Measurements from ENCODE around the gene PLEKHA4.
"Not testable (repeated sequence)": the region's sequence is repeated elsewhere in the genome, so short reads cannot be mapped to it uniquely, and the experiment has no call there.

The PLEKHA4 gene

DNA sequence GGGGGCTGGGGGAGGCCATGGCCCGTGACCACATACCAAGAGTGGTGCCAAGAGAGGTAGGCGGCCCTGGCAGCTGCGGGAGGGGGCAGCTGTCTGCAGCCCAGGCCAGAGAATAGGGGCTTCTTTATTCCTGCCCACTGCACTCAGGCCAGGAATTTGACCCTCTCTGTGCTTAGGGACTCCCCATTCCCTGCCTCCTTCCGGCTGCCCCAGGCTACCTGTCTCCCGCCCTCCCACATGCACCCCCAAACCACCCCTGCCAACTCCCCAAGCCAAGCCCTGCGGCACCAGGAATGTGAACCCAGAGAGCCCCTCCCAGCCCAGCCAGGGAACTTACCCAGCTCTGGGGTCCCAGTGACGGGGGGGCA, 687 bp downstream of the PLEKHA4 start:
- peaks cover 7 to 9% of the 10 kb centered on the region in 2 donors for H3K4me1 Mint-ChIP-seq (ENCODE audit: low read depth in 2 of 2)
- peaks cover 18% of the 10 kb centered on the region for H3K36me3 Mint-ChIP-seq (ENCODE audit: insufficient read depth)
- H3K27me3 Mint-ChIP-seq = peaks cover 10 to 15% of the 10 kb centered on the region in 2 donors
- no peak overlapping the region for H3K4me3 Mint-ChIP-seq
- H3K27ac Mint-ChIP-seq = no peak overlapping the region
- no peak for DNase-seq
- H3K9me3 Mint-ChIP-seq = no peaks in the 10 kb centered on the region
- no peak for ATAC-seq (replicated peaks)

DNA sequence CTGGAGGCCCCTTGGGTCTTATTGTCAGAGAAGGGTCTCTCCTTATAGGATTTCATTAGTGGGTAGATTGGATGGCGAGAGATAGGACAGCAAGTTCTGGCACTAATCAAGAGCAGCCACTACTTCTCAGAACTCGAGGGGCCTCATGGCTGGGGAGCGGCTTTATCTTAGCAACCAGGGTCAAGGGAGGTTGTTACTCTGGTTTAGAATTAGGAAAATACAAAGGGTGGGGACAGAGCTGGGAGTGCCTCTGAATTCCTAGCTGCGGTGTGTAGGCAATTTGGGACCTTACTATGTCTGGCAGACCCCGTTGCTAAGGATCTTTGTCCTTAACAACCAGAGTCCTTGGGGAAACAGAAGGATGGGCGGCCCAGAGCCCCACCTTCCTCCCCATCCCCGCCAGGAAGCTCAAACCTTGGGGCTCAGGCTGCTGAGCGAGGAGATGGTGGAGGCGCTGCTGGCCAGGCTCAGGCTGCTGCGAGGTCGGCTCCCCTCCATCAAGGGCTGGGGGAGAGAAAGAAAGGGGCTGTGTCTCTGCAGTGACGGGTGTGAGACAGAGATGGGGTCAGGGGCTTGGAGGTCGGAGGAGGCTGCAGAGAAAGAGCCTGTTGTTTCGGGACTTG, 1.2 kb downstream of the PLEKHA4 start:
- Mint-ChIP-seq H3K4me3 (no peak overlapping the region), H3K9me3 (no peaks in the 10 kb centered on the region), H3K36me3 (ENCODE audit: insufficient read depth) (peaks cover 13% of the 10 kb centered on the region), H3K27me3 (peaks cover 10 to 15% of the 10 kb centered on the region in 2 donors), H3K27ac (no peak overlapping the region), H3K4me1 (ENCODE audit: low read depth in 2 of 2) (peaks cover 2 to 6% of the 10 kb centered on the region in 2 donors)
- DNase-seq (no peak), ATAC-seq (replicated peaks) (no peak)

DNA sequence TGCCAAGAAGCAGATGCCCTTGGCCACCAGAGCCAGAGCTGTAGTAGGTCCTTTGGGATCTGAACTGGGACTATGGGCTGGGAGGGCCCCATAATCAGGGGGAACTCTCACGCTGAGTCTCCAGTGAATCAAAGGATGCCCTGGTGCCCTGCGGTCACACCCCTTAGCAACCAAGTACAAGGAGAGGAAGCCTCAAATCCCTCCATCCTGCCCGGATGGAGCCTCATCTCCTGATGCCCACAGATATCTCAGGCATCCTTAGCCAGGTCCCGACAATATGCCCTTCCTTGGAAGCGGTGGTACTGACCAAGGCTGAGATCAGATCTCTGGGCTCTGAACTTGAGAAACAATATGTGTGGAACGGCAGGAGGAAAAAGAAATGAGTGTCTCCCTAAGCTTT, 1.7 kb downstream of the PLEKHA4 start:
- H3K9me3 Mint-ChIP-seq = no peaks in the 10 kb centered on the region

DNA sequence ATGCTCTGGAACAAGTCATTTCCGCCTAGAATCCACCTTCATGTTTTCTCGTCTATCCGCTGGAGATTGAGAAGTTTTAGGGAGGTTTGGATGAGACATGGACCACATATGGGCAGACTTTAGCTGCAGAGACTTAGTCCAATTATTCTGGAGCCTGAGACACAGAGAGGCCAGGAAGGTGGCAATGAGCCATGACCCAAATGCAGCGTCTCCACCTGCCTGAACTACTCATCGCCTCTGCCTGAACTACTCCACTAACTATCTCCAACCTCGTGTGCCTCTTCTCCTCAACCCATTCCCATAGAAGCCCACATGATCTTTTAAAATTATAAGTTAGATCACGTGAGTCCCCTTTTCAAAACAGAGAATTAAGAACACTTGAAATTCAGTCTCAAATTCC, 5.6 kb downstream of the PLEKHA4 start:
- Mint-ChIP-seq H3K9me3 (no peaks in the 10 kb centered on the region), H3K4me1 (ENCODE audit: low read depth in 2 of 2) (peaks cover 4 to 7% of the 10 kb centered on the region in 2 donors), H3K36me3 (ENCODE audit: insufficient read depth) (no peaks in the 10 kb centered on the region), H3K27ac (no peak overlapping the region), H3K4me3 (no peak overlapping the region), H3K27me3 (peaks cover 10 to 14% of the 10 kb centered on the region in 2 donors)
- DNase-seq = no peak
- ATAC-seq (replicated peaks) = no peak

More for the DNA sequence above, 1.7 kb downstream of the PLEKHA4 start:
- Mint-ChIP-seq H3K36me3 (ENCODE audit: insufficient read depth) (peaks cover 8% of the 10 kb centered on the region), H3K27me3 (peaks cover 10 to 15% of the 10 kb centered on the region in 2 donors), H3K4me1 (ENCODE audit: low read depth in 2 of 2) (peaks cover 0 to 4% of the 10 kb centered on the region in 2 donors), H3K4me3 (no peak overlapping the region), H3K27ac (no peak overlapping the region)
- DNase-seq = no peak
- ATAC-seq (replicated peaks) = no peak

DNA sequence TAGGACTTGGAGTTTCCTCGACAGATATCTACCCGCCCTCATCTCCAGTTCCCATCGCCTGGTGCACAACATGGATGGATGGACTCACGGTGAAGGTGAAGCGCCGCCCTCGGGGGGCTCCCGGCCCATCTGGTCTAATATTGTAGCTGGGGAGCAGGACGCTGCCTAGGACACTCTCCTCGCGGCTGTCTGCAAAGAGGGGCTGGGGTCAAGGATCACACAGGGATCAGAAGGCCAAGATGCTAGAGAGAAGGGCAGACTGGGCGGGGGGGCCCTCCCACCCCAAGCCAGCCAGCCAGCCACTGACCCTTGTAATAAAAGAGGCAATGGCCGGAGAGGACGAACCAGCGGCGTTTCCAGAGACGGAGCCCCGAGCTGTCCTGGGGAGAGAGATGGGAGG, 7.1 kb downstream of the PLEKHA4 start:
- DNase-seq (no peak), ATAC-seq (replicated peaks) (no peak)
- H3K4me3 Mint-ChIP-seq = no peak overlapping the region
- peaks cover 4 to 7% of the 10 kb centered on the region in 2 donors for H3K4me1 Mint-ChIP-seq (ENCODE audit: low read depth in 2 of 2)
- H3K27ac Mint-ChIP-seq = peak overlapping the region in 1 of 2 donors; percentile 80
- H3K27me3 Mint-ChIP-seq = no peaks in the 10 kb centered on the region
- no peaks in the 10 kb centered on the region for H3K36me3 Mint-ChIP-seq (ENCODE audit: insufficient read depth)
- H3K9me3 Mint-ChIP-seq = no peaks in the 10 kb centered on the region

DNA sequence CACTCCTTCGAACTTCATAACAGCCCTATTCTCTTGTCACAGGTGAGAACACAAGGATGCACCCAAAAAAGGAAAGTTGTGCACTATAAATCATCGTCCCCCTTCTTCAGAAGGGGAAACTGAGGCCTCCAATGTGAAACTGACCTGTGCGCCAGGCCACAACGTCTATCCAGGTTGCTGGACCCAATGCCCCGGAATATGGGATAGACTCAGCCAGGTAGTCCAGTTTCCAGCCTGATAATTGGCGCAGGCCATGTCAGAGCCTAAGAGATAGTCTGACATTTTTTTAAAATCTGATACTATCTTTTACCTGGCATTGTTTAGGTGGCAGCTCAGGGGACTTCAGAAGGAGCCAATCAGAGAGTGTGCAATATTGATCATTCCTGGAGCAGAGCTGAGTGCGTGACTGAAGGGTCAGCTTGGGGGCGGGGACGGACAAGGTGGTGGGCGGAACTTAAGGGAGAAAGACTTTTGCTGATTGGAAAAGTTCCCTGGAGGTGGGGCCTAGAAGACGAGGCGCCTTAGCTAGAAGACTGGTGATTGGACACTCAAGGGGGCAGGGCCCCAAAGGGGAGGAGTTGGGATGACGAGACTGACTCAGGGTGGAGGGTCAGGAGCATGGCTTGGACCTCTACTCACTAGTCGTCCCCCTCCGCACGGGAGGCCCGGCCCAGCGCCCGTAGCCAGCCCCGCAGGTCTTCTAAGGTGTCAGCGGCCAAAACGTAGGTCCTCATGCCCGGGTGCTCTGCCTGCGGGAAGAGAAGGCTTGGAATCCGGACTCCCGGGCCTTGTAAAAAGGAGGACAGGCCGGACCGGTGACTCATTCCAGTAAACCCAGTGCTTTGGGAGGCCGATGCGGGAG, 8.5 kb downstream of the PLEKHA4 start:
- Mint-ChIP-seq H3K27ac (peak overlapping the region in 1 of 2 donors; percentile 80), H3K36me3 (ENCODE audit: insufficient read depth) (no peaks in the 10 kb centered on the region), H3K4me3 (peak overlapping the region; percentile 84 to 85), H3K4me1 (ENCODE audit: low read depth in 2 of 2) (peaks cover 4 to 7% of the 10 kb centered on the region in 2 donors), H3K27me3 (no peaks in the 10 kb centered on the region), H3K9me3 (no peaks in the 10 kb centered on the region)
- DNase-seq (no peak), ATAC-seq (replicated peaks) (no peak)

DNA sequence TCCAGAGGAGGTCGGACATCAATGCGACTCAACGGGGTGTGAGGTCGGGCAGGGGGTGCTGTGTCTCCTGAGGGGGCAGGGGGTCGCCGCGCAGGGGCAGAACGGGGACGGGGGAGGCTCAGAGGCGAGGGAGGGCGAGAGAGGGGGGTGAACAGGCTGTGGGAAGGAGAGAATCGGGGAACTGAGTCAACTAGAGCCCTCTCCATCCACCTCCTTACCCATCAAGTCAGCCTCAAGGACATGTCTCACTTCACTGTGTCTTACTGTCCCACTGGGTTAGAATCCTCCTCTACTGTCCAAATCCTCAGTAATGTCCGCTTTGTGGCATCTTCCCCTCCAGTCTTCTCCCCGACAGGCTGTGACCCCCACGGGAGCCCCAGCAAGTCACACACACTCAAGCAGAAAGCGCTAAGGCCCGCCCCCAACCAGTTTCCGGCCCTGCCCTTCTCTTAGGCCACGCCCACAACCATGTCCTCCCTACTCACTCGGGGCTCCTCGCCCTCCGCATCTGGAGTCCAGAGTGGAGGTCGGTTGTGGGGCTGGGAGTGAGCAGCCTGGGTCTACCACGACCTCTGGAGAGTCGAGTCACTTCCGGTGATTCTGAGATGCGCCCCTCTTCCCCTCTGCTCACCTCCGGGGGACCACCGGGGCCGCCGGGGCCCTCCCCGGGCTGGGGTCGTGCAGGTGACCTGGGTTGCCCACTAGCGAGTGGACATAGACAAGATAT, 9.3 kb downstream of the PLEKHA4 start:
- Mint-ChIP-seq H3K9me3 (no peaks in the 10 kb centered on the region), H3K27ac (peak overlapping the region; percentile 77 to 79), H3K27me3 (no peaks in the 10 kb centered on the region), H3K36me3 (ENCODE audit: insufficient read depth) (no peaks in the 10 kb centered on the region), H3K4me1 (ENCODE audit: low read depth in 2 of 2) (peaks cover 4 to 7% of the 10 kb centered on the region in 2 donors), H3K4me3 (peak overlapping the region; percentile 84 to 85)
- ATAC-seq (replicated peaks) (peak; percentile 77), DNase-seq (peak; percentile 65 to 76 (median 69))

DNA sequence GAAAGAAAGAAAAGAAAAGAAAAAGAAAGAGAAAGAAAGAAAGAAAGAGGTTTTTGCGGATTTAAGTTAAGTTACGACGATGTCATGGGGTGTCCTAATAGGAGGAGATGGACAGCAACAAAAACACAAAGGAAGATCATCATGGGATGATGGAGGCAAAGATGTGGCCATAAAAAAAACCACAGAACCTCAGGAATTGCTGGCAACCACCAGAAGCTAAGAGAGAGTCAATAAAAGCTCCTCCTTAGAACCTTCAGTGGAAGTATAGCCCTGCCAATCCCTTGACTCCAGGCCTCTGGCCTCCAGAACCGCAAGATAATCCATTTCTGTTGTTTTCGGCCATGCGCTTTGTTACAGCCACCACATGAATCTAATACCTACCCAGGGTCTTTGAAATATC, 11.5 kb downstream of the PLEKHA4 start:
- DNase-seq = no peak
- Mint-ChIP-seq H3K36me3 (ENCODE audit: insufficient read depth) (no peaks in the 10 kb centered on the region), H3K27me3 (no peaks in the 10 kb centered on the region), H3K27ac (no peak overlapping the region), H3K4me1 (ENCODE audit: low read depth in 2 of 2) (peaks cover 4 to 7% of the 10 kb centered on the region in 2 donors), H3K4me3 (no peak overlapping the region), H3K9me3 (no peaks in the 10 kb centered on the region)
- ATAC-seq (replicated peaks) = no peak

DNA sequence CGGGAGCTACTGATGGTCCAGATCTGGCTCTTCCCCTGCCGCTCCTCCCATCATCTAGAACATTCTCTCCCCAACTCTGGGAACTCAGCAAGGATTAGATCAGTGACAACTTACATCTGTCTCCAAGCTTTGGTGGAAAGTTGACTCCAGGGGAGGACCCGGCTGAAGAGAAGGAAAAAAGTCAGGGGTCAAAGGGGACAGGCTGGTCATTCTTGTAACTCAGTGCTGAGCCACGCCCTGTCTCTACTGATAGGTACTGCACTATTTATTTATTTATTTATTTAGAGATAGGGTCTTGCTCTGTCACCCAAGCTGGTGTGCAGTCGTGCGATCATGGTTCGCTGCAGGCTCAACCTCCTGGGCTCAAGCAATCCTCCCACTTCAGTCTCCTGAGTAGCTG, 14.3 kb downstream of the PLEKHA4 start:
- H3K4me1 Mint-ChIP-seq (ENCODE audit: low read depth in 2 of 2) = peaks cover 1 to 2% of the 10 kb centered on the region in 2 donors
- no peaks in the 10 kb centered on the region for H3K9me3 Mint-ChIP-seq
- ATAC-seq (replicated peaks) (no peak), DNase-seq (no peak)
- no peak overlapping the region for H3K27ac Mint-ChIP-seq
- no peaks in the 10 kb centered on the region for H3K36me3 Mint-ChIP-seq (ENCODE audit: insufficient read depth)
- H3K4me3 Mint-ChIP-seq = no peak overlapping the region
- no peaks in the 10 kb centered on the region for H3K27me3 Mint-ChIP-seq

DNA sequence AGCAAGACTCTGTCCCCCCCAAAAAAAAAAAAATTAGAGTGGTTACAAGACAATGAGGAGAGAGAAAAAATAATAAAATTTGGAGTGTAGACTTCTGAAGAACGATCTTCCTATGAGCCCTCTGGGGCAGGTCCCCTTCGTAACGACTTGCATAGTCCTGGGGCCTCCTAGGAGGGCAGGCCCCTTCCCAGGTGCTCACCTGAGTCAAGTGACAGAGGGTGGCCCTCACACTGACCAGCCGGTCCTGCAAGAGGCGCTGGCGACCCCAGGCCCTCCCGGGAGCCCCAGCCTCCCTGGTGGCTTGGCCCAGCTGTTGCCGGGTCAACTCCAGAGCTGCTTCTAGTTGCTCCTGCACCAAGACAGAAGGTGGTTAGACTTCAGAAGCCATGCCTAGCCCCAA, 14.9 kb downstream of the PLEKHA4 start:
- H3K9me3 Mint-ChIP-seq = no peaks in the 10 kb centered on the region
- ATAC-seq (replicated peaks) (no peak), DNase-seq (no peak)
- H3K27me3 Mint-ChIP-seq = no peaks in the 10 kb centered on the region
- H3K36me3 Mint-ChIP-seq (ENCODE audit: insufficient read depth) = no peaks in the 10 kb centered on the region
- H3K4me3 Mint-ChIP-seq = no peak overlapping the region
- no peaks in the 10 kb centered on the region for H3K4me1 Mint-ChIP-seq (ENCODE audit: low read depth in 2 of 2)
- H3K27ac Mint-ChIP-seq = no peak overlapping the region

DNA sequence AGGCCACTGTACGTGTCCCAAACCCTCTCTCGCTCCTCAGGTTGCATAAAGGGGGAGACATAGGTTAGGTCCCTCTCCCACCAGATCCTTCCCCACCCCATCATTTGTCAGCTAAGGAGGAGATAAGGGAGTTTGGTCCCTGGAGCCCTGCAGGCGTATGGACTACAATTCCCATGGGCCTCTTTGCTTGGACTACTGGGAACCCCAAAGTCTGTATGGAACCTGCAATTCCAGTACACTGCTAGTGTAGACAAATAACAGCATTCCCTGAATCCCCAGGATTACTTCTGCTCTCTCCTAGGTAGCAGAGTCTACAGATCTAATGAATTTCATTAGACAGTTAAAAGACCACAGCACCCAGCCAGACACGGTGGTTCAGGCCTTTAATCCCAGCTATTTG, 16.1 kb downstream of the PLEKHA4 start:
- DNase-seq = no peak
- no peaks in the 10 kb centered on the region for H3K4me1 Mint-ChIP-seq (ENCODE audit: low read depth in 2 of 2)
- H3K36me3 Mint-ChIP-seq (ENCODE audit: insufficient read depth) = no peaks in the 10 kb centered on the region
- H3K27me3 Mint-ChIP-seq = no peaks in the 10 kb centered on the region
- H3K4me3 Mint-ChIP-seq = no peak overlapping the region
- H3K9me3 Mint-ChIP-seq = no peaks in the 10 kb centered on the region
- no peak overlapping the region for H3K27ac Mint-ChIP-seq
- no peak for ATAC-seq (replicated peaks)

DNA sequence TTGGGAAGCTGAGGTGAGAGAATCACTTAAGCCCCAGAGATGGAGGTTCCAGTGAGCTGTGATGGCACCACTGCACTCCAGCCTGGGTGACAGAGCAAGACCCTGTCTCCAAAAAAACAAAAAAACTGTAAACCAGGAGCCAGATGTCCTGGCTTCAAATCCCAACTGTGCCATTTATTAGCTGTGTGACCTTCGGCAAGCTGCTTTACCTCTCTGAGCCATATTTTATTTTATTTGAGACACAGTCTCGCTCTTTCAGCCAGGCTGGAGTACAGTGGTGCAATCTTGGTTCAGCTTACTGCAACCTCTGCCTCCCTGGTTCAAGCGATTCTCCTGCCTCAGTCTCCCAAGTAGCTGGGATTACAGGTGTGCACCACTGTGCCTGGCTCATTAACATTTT, 21.8 kb downstream of the PLEKHA4 start:
- not testable (repeated sequence) for H3K4me3 Mint-ChIP-seq; H3K9me3 Mint-ChIP-seq; H3K36me3 Mint-ChIP-seq (ENCODE audit: insufficient read depth); ATAC-seq (replicated peaks); DNase-seq; H3K4me1 Mint-ChIP-seq (ENCODE audit: low read depth in 2 of 2); H3K27ac Mint-ChIP-seq; H3K27me3 Mint-ChIP-seq

DNA sequence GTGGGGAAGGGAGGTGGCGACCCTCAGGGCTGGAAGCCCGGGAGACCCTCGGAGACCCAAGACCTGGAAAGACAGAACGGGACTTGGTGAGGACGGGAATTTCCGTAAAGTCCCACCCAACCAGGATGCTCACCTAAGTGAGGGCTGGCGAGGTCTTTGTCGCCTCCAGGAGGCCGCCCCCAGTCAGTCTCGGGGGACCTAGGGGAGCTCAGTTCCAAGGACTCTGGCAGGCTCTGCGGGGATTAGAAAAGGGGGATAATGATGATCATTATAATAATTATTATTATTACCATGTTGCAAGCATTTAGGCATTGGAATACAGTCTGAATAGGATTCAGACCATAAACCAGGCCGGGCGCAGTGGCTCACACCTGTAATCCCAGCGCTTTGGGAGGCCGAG, 23.0 kb downstream of the PLEKHA4 start:
- DNase-seq (no peak), ATAC-seq (replicated peaks) (no peak)
- H3K27ac Mint-ChIP-seq = no peak overlapping the region
- H3K4me3 Mint-ChIP-seq = no peak overlapping the region
- H3K9me3 Mint-ChIP-seq = no peaks in the 10 kb centered on the region
- no peaks in the 10 kb centered on the region for H3K27me3 Mint-ChIP-seq
- peaks cover 0 to 2% of the 10 kb centered on the region in 2 donors for H3K4me1 Mint-ChIP-seq (ENCODE audit: low read depth in 2 of 2)
- peaks cover 3% of the 10 kb centered on the region for H3K36me3 Mint-ChIP-seq (ENCODE audit: insufficient read depth)

All from effector memory CD8-positive, alpha-beta T cell (primary cell).